ENCODE results near the gene CENPS.
"Not testable (repeated sequence)": the region's sequence is repeated elsewhere in the genome, so short reads cannot be mapped to it uniquely, and the experiment has no call there.

CENPS gene

DNA sequence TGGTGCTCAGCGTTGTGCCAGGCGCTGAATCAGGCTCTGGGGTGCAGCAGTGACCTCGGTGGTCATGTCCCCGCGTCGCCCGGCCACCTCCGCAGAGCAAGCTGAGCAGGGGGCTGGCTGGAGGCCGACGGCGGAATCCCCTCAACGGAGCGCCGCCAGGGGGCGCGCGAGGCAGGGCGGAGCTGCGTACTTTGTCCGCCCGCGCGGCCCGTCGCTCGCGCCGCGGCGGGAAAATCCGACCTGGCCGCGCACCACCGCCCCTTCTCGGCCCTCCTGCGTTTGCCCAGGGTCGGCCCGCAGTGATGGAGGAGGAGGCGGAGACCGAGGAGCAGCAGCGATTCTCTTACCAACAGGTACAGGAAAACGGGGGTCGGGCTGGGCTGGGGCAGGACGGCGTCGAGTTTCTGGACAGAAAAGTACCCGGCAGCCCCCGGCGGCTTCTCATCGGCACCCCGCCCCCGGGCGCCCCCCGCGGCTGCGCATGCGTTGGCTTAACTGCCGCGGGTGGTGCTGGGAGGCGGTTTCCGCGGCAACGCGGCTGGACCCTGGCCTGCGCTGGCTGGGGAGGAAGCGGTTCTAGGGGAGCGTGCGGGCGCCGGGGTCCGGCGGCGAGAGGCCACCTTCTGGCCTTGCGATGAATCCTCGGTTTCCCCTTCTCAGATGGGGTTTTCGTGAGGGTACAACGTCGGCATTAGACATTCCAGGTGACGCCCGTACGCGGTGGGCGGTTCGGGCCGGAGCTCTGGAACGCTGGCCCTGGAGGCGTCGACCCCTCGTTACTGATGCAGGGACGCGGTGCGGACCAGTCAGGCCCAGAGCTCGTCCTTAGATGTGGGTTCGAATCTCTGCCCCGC lies at the start of gene CENPS:
Gene CENPS, plus strand, starts transcription at position 218 of the 854 bp plus-strand sequence. Its CDS starts 85 bp downstream, at position 303.
- DNase-seq: peak; percentile 100

- DNase-seq: no peak
Measured at GRCh38 chr1:10380594-10381275, 49.5 kb upstream of the CENPS start.

DNA sequence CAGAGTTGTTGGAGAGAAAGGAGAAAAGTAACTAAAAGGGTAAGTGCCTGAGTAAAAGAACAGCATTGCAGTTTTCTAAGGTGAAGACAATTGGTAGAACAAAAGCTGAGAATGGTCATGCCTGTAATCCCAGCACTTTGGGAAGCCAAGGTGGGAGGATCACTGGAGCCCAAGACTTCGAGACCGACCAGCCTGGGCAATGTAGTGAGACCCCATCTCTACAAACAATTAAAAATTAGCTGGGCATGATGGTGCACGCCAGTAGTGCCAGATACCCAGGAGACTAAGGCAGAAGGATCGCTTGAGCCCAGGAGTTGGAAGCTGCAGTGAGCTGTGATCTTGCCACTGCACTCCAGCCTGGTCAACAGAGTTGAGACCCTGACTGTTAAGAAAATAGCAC lies 46.6 kb upstream of the CENPS start:
- DNase-seq: no peak

DNA sequence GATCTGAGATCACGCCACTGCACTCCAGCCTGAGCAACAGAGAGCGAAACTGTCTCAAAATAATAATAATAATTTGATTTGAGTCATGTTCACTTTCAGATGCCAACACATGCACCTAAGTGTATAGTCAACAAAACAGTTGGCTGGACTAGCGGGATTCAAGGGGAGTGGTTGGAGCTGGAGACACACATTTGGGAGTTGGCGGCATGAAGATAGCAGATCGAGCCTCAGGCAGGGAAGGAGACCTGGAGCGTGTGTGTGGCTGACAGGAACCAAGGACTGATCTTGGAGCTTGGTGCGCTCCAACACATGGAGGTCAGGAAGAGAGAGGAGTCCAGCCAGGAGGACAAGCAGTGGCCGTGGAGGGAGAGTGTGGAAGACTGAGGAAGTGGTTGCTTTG lies 46.0 kb upstream of the CENPS start:
- no peak for DNase-seq

DNA sequence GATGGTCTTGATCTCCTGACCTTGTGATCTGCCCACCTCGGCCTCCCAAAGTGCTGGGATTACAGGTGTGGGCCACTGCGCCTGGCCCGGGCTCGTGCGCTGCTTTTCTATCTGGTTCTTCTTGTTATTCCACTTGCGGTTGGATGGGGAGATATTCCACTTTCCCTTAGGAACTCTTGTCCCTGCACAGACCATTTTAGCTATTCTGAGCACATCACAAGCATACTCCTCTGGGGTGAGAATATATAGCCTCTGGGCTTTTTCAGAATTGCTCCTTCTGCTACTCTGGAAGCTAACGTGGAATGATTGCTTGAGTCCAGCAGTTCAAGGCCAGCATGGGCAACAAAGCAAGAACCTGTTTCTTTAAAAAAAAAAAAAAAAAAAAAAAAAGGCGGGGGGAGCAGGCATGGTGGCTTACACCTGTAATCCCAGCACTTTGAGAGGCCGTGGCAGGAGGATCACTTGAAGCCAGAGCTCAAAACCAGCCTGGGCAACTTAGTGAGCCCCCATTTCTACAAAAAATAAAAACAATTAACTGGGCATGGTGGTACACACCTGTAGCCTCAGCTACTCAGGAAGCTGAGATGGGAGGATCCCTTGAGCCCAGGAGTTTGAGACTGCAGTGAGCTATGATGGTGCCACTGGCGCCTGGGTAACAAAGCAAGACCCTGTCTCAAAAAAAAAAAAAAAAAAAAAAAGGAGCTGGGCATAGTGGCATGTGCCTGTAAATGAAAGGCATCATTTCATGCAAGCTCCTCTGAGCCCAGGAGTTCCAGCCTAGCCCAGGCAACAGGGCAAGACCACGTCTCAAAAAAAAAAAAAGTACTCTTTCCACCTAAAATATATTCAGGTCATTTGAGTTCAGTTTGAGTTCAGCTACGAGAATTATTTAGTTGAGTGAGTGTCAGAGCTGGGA lies 43.2 kb upstream of the CENPS start:
- no peak for DNase-seq

GRCh38 chr1:10387677-10388386 lies 42.4 kb upstream of the CENPS start:
- DNase-seq: peak; percentile 80

DNA sequence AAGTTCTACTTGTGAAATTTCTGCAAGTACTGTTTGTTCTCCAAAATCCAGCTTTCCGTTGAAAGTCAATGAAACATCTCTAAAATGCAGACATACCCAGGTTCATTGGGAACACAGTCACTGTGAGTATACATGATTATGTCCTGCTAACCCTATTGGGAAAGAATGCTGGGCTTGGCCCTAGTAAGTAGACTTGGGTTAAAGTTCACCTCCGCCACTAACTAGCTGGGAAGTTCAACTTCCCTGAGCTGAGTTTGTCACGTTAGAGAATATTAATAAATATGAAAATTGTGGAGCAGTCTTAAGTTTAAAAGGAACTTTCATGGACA lies 41.9 kb upstream of the CENPS start:
- no peak for DNase-seq

DNA sequence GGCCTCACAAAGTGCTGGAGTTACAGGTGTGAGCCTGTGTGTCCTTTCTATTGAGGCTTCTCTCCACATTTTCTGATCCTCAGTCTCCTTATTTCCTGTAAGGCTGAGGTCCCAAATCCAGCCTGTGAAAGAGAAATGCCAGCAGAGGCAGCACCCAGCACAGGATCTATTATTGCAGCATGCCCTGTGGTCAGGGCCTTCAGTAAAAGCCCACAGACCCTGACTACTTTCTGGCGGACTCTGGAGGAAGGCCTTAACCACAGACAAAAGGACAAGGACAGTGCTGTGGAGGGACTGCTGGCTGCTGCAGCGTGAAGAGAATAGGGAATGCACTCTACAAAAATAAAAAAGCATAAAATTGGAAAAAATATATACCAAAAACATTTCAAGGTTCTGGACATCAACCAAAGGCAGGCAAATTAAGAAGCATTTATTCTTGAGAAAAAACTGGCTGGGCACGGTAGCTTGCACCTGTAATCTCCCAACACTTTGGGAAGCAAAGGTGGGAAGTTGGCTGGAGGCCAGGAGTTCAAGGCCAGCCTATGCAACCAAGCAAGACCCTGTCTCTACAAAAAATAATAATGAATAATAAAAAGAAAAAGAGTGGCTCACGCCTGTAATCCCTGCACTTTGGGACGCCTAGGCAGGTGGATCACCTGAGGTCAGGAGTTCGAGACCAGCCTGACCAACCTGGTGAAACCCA lies 40.8 kb upstream of the CENPS start:
- DNase-seq: no peak

- no peak for DNase-seq
Measured at GRCh38 chr1:10396870-10397269, 33.4 kb upstream of the CENPS start.

DNA sequence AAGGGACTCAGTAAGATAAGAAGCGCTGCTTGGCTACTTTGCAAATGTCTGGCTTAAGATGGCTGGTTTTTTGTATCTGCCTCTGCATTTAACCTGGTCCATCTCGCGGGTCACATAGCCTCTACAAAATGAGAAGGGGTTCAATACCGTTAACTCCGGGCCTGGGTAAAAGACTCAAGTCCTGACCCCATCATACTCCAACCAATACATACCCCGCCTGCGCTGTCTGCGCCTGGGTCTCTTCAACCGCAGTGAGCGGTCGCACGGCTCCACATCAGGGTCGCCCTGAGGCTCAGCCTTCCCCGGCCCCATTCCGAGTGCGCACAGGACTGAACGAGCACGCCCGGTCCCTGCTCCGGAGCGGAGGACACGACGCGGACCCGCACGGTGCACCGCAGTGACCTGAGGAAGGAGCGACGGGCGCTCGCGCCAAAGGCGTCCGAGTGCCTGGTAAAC lies 31.9 kb upstream of the CENPS start:
- no peak for DNase-seq

DNA sequence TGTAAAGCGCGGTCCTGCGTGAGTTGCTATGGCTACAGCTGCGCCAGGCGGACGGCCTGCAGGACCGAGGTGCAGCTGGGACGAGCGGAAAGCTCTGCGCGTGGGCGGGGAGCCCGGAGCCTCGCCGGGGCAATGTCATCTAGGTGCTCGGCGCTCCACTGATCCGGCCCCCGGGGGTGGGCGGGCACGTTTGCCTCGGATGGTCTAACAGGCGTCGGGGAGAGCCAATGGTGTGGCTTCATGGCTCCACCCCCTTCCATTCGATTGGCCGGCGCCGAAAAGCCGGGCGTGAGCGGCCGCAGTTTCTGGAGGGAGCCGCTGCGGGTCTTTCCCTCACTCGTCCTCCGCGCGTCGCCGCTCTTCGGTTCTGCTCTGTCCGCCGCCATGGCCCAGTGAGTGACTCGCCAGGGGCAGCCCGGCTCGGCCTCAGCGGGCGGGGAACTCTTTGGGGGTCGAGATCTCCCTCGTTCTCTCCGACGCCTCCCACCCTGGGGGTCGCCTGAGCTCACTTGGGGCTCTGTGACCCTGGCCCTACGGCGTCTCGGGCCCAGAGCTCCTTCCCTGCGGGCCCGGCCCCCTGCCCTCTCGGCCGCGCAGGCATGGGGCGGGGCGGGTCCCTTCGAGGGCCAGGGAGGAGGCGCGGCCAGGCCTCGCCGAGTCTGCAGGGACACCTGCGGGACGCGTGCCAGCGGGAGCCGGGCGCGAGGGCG lies 31.3 kb upstream of the CENPS start, which contains the start of gene PGD:
Gene PGD, plus strand, starts transcription at position 331 of the 710 bp plus-strand sequence. Its CDS starts 54 bp downstream, at position 385.
- peak; percentile 100 for DNase-seq

DNA sequence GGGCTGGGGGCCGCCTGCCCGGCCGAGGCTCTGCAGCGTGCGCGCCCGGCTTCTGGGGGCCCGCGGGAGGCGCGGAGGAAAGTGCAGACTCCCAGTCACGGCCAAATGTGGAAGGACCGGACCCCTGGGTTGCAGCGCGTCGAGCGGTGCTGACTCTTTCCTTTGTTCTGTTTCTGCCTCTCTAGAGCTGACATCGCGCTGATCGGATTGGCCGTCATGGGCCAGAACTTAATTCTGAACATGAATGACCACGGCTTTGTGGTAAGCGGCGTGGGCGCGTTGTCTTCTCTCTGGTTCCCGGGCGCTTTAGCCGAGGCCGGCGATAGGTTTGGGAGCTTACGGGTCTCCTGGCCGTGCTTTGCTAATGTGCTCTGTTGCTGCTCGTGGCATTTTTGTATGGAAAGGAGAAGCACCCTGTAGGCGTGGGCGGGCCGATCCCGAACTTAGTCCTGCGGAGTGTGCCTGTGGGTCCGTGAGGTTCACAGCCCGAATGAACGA lies 30.7 kb upstream of the CENPS start:
- DNase-seq: no peak

DNA sequence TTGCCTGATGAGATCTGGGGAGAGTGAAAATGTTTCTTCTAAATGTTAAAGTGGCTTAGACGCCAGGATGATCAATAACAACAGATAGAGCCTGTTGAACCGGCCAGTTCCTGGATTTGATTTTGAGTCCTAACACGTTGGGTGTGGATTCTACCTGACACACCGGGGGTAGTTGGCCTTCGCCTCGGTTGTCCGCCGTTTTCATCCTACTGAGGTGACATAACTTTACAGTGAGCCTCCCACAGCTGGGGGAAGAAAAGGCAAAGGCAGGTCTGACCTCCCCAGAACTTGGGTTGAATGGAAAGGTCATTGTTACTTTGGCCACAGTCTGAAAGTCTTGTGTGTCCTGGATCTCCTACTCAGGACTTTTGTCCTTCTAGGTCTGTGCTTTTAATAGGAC lies 30.2 kb upstream of the CENPS start:
- peak; percentile 65 for DNase-seq

GRCh38 chr1:10401281-10401680 lies 29.0 kb upstream of the CENPS start:
- DNase-seq: no peak

GRCh38 chr1:10402729-10403274 lies 27.4 kb upstream of the CENPS start:
- DNase-seq: no peak

- DNase-seq: no peak
Measured at GRCh38 chr1:10407201-10407600, 23.0 kb upstream of the CENPS start.

DNA sequence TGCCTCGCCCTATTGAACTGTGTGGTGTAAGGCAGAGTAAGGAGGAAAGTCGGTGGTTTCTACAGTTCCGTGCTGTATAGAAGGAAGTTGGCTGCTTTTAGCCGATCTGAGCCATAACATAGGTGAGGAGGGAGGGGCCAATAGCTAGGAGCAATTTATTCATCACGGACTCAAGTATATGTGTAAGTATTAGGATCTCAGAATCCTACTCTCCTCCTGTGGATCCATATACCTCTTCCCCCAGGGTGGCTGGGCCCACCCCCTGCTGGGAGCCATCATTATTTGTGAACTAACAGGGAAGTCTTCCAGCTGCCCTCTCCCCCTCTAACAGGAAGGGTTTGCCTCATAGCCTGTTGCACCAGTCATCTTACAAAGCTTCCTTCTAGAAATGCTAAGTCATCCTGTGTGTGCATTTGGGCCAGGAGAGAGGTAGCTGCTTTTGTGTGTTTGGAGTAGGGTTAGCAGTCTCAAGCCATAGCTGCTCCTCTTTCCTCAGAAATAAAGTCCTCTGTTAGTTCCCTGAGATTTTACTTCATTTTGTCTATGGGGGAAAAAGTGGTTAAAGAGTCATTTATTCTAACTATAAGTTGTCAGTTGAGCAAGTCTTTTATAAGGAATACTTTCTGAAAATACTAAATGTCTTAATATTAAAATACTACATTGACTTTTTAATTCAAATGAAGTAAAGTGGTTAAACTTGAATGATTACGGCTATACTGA lies 14.9 kb upstream of the CENPS start:
- no peak for DNase-seq

- DNase-seq: not testable (repeated sequence)
Measured at GRCh38 chr1:10415967-10416366, 14.3 kb upstream of the CENPS start.

DNA sequence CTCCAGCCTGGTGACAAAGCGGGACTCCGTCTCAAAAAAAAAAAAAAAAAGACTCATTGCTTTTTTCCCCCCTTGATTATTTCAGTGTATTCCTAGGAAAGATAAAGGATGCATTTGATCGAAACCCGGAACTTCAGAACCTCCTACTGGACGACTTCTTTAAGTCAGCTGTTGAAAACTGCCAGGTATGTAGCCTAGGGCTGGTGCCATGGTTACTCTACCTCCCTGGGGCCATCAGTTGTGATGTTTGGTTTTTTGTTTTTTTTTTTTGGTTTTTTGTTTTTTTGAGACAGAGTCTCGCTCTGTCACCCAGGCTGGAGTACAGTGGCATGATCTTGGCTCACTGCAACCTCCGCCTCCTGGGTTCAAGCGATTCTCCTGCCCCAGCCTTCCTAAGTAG lies 11.5 kb upstream of the CENPS start:
- DNase-seq: not testable (repeated sequence)

GRCh38 chr1:10419351-10419750 lies 10.9 kb upstream of the CENPS start:
- no peak for DNase-seq
